Stimulated activated CD8-positive, alpha-beta memory T cell treated with anti-CD3 and anti-CD28 coated beads, Interleukin-2, amount 100 ng/mL, for 1 hour (primary cell): ENCODE measurements around the gene MAST2.
"Not testable (repeated sequence)": the region's sequence is repeated elsewhere in the genome, so short reads cannot be mapped to it uniquely, and the experiment has no call there.

Source experiments
- DNase-seq, 2 donors: peaks; one replicate each; pipeline ENCODE4 v3.0.0-alpha.2; 2020; ENCODE audit warnings: low read depth in 2 of 2

The MAST2 gene

GRCh38 chr1:45814776-45815175 lies 11.4 kb downstream of the MAST2 start:
- no peak for DNase-seq

GRCh38 chr1:45815667-45816458 lies 12.5 kb downstream of the MAST2 start:
- DNase-seq: no peak

DNA sequence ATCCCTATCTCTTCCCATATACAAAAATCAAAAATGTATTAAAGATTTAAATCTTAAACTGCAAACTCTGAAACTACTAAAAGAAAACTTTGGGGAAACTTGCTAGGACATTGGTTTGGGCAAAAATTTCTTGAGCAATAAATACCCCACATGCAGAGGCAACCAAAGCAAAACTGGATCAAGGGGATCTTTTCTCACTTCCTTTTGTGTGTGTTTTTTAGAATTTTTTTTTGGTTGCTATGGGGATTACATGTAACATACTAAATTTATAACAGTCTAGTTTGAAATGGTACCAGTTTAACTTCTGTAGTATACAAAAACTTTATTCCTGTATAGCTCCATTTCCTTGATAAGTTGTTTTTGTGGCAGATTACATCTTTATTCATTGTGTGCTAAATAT lies 16.8 kb downstream of the MAST2 start:
- DNase-seq: no peak

DNA sequence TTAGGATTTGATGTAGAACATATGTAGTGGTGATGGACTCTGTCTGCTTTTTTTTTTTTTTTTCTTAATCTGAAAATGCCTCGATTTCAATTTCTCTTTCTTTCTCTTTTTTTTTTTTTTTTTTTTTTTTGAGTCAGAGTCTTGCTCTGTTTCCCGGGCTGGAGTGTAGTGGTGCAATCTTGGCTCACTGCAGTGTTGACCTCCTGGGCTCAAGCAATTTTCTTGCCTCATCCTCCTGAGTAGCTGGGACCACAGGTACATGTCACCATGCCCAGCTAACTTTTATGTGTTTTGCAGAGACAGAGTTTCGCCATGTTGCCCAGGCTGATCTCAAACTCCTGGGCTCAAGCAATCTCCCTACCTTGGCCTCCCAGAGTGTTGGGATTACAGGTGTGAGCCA lies 17.4 kb downstream of the MAST2 start:
- DNase-seq: no peak

- DNase-seq: no peak
Measured at GRCh38 chr1:45822644-45823043, 19.2 kb downstream of the MAST2 start.

- no peak for DNase-seq
Measured at GRCh38 chr1:45824607-45825006, 21.2 kb downstream of the MAST2 start.

- DNase-seq: no peak
Measured at GRCh38 chr1:45827256-45827655, 23.8 kb downstream of the MAST2 start.

- DNase-seq: no peak
Measured at GRCh38 chr1:45828841-45829240, 25.4 kb downstream of the MAST2 start.

DNA sequence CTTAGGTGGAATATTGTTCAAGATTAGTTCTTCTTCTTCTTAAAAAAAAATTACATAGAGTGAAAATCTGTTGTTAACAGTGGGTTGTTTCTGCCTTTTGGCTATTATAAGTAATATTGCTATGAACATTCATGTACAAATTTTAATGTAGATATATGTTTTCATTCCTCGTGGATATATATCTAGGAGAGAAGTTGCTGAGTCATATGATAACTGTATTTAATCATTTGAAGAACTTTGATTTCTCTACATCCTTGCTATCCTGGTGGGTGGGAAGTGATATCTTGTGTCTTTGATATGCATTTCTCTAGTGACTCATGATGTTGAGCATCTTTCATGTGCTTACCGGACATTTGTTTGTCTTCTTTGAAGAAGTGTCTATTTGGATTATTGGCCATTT lies 29.9 kb downstream of the MAST2 start:
- DNase-seq: no peak

- no peak for DNase-seq
Measured at GRCh38 chr1:45834689-45835088, 31.3 kb downstream of the MAST2 start.

DNA sequence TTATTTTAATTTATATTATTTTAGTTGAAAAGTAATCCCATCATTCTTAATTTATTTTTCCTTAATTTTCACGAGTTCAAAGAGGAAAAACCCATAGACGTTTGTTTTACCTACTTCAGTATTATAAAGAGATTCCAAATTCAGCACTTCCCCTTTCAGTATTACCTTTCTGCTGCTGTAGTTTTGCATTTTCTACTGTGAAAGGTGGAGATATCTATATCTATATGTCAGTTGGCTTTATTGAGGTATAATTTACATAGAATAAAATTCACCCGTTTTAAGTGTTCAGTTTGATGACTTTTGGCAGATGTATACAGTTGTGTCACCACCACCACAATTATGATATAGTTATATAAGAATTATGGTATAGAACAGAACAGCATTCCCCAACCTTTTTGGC lies 33.0 kb downstream of the MAST2 start:
- no peak for DNase-seq

DNA sequence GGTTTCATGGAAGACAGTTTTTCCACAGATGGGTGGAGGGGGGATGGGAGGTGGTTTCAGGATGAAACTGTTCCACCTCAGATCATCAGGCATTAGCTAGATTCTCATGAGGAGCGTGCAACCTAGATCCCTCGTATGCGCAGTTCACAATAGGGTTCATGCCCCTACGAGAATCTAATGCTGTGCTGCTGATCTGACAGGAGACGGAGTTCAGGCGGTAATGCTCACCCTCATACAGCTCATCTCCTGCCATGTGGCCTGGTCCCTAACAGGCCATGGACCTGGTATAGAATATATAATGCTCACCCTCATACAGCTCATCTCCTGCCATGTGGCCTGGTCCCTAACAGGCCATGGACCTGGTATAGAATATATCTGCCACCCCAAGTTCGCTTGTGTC lies 33.4 kb downstream of the MAST2 start:
- not testable (repeated sequence) for DNase-seq

- not testable (repeated sequence) for DNase-seq
Measured at GRCh38 chr1:45838322-45838721, 34.9 kb downstream of the MAST2 start.

- DNase-seq: no peak
Measured at GRCh38 chr1:45840704-45841103, 37.3 kb downstream of the MAST2 start.

- DNase-seq: no peak
Measured at GRCh38 chr1:45842786-45843185, 39.4 kb downstream of the MAST2 start.

DNA sequence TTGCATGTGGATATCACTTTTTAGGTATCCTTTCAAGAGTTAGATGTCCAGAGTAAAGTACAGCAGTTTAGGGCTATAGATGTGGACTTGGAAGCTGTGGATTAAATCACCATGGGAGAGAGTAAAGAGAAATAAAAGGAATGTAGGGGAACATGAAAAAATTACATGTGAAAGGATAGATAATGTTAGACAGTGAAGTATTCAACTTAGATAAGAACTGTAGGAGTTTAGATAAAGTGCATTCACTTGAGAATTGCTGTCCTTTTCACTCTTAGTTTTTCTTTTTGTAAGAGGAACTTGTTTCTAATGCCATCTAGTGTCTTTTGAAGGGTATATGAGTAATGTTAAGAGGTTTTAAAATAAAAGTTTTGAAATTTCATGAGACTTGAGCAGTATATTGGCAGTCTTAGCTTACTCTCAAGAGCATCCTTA lies 40.1 kb downstream of the MAST2 start:
- no peak for DNase-seq

DNA sequence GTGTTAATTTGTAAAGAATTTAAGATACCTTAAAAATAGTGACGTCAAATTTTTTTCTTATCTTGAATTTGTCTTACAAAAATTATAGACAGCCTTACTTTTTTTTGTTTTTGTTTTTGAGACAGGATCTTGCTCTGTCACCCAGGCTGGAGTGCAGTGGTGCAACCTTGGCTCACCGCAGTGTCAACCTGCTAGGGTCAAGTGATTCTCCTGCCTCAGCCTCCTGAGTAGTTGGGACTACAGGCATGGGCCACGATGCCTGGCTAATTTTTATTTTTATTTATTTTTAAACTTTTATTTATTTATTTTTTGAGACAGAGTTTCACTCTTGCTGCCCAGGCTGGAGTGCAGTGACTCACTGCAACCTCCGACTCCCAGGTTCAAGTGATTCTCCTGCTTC lies 40.6 kb downstream of the MAST2 start:
- not testable (repeated sequence) for DNase-seq

DNA sequence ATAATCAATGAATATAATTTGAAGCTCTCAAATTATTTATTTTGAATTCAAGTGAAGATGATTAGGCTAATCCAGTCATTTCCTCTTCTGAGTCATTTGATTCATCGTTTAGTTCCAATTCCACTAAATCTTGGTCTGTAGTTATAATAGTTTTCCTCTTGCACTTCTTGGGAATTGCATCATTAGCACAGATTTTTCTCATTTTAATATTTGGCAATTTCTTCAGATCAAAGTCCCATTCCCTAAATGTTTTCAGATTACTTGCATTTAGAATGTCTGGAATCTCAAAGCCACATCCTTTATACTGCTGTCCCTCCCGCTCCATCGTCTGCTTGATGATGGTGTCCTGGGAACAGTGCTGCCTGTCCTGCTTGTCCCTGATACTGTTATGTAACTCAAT lies 43.5 kb downstream of the MAST2 start:
- no peak for DNase-seq

DNA sequence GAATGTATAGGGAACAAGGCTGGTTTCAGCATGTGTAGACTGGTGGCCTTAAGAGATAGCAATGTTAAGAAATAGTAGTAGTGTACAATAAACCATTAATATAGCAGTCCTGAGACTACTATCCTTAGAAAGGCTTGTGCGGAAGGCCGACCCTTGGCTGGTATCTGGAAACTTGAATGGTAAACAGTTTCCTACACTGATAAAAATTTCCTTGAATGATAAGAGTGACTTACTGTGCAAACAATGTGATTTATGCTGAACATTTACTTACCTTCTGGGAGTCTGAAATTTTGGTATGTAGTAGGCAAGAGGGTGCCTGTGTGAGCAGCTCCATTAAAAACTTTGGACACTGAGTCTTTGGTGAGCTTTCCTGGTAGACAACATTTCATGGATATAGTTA lies 44.7 kb downstream of the MAST2 start:
- DNase-seq: no peak

DNA sequence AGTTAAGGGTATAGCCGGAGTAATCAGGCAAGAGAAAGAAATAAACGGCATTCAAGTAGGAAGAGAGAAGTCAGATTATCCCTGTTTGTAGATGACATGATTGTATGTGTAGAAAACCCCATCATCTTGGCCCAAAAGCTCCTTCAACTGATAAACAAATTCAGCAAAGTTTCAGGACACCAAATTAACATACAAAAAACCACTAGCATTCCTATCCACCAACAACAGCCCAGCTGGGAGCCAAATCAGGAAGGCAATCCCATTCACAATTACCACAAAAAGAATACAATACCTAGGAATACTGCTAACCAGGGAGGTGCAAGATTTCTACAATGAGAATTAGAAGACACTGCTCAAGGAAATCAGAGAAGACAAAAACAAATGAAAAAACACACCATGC lies 45.3 kb downstream of the MAST2 start:
- no peak for DNase-seq

- no peak for DNase-seq
Measured at GRCh38 chr1:45850017-45850416, 46.6 kb downstream of the MAST2 start.

- no peak for DNase-seq
Measured at GRCh38 chr1:45854724-45855123, 51.3 kb downstream of the MAST2 start.

GRCh38 chr1:45857101-45857700 lies 53.8 kb downstream of the MAST2 start:
- no peak for DNase-seq
